A549 treated with Hydrocortisone at 1 μM for 4 hours (cell line): Measurements from ENCODE around the gene C6orf58. TPM values are rescaled to one million over a fixed set of nuclear protein-coding genes. Genes with fewer than 3 reads are reported as not detected.

Source experiments
- total RNA-seq: library from RNA; stranded (reverse); fragments of 200-300 nt; extraction: Qiagen RNA extraction; gene quantifications from 5 replicates; pipeline ENCODE4 v1.2.3, GENCODE V29; 2022

The C6orf58 gene
- 0.12 to 0.18 TPM (median 0.18 TPM) in 3 of 5 replicates, not detected in the others for total RNA-seq

GRCh38 chr6:127576874-127577273, at the start of gene C6orf58:
TSS of gene C6orf58 (plus strand) at chr6:127577174. CDS start at chr6:127577186, 12 bp downstream.

Other genes starting within 250 kb of the C6orf58 start
- gene ECHDC1, start 233.6 kb upstream of the C6orf58 start, total RNA-seq = 34.5 to 56.0 TPM (median 38.6 TPM) in 5 replicates
- gene KIAA0408, start 117.8 kb upstream of the C6orf58 start, total RNA-seq = 5.3 to 7.5 TPM (median 5.6 TPM) in 5 replicates